Activated CD8-positive, alpha-beta memory T cell treated with anti-CD3 and anti-CD28 coated beads for 48 hours (primary cell): ENCODE measurements around the gene CIB1.
"Not testable (repeated sequence)": the region's sequence is repeated elsewhere in the genome, so short reads cannot be mapped to it uniquely, and the experiment has no call there.

Source experiments
- DNase-seq, 3 experiments: peaks; one replicate each; pipeline ENCODE4 v3.0.0-alpha.2; 2020; ENCODE audit warnings: low read depth in 2 of 3, low spot score in 2 of 3

The CIB1 gene

DNA sequence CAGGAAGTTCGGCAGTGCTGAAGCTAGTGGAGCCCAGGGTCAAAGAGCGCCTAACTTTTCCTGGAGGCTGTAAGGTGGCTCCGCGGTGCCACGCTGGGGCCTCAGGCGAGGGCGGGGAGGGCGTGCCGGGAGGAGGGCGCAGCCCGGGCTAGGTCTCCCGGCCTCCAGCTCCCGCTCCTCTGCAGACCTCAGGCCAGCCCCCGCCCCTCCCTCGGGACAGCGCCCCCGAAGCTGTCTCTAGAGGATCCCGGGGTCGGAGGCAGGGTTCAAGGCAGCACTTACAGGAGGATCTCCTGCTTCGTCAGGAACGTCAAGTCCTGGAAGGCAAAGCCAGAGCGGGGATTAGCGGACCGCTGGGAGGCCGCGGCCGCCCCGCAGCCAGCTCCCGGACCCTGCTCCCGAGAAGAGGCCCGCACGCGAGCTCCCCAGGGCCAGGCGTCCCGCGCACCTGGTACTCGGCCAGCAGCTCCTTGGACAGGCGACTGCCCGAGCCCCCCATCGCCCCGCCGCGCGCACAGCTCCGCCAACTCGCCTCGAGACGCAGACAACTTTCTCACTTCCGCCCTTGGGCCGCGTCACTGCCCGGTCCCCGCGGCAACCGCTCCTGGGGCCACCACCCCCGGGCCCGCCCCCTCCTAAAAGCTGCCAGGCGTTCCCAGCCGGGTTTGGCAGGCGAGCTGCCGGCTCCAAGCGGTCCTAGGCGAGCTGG lies at the start of gene CIB1:
CIB1 (minus strand) TSS at position 555 of the 709 bp plus-strand sequence; CDS start at position 499, 56 bp downstream.
- peak; percentile 18 to 98 (median 55) for DNase-seq

DNA sequence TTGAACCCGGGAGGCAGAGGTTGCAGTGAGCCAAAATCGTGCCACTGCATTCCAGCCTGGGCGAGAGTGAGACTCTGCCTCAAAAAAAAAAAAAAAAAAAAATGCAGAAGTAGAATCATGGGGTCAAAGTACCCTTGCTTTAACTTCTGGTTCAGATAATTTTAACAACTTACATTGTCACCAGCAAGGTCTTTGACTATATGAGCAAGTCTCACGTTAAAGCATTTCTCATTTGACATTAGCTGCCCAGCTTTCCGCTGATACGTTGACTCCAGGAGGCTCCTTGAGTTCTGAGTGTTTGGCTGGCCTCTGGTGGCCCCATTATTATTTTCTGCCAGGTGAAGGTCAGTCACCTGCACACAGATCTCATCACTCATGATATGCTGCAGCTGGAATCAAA lies 47.9 kb upstream of the CIB1 start:
- not testable (repeated sequence) for DNase-seq

DNA sequence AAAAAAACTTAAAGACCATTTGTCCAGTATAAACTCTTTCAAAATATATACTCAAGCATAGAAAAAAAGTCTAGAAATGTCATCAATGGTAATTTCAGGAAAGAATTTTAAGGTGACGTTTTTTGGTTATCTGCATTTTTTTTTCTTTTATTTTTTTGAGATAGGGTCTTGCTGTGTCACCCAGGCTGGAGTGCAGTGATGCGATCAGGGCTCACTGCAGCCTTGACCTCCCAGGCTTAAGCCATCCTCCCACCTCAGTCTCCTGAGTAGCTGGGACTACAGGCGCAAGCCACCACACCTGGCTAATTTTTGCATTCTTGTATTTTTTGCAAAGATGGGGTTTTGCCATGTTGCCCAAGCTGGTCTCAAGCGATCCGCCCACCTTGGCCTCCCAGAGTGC lies 47.0 kb upstream of the CIB1 start:
- not testable (repeated sequence) for DNase-seq

DNA sequence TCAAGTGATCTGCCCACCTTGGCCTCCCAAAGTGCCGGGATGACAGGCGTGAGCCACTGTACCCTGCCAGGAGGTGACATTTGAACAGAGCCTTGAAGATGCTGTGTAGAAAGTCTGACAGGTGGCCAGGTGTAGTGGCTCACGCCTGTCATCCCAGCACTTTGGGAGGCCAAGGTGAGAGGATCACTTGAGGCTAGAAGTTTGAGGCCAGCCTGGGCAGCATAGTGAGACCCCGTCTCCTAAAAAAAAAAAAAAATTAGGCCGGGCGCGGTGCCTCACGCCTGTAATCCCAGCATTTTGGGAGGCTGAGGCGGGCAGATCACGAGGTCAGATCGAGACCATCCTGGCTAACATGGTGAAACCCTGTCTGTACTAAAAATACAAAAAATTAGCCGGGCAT lies 44.7 kb upstream of the CIB1 start:
- DNase-seq = not testable (repeated sequence)

DNA sequence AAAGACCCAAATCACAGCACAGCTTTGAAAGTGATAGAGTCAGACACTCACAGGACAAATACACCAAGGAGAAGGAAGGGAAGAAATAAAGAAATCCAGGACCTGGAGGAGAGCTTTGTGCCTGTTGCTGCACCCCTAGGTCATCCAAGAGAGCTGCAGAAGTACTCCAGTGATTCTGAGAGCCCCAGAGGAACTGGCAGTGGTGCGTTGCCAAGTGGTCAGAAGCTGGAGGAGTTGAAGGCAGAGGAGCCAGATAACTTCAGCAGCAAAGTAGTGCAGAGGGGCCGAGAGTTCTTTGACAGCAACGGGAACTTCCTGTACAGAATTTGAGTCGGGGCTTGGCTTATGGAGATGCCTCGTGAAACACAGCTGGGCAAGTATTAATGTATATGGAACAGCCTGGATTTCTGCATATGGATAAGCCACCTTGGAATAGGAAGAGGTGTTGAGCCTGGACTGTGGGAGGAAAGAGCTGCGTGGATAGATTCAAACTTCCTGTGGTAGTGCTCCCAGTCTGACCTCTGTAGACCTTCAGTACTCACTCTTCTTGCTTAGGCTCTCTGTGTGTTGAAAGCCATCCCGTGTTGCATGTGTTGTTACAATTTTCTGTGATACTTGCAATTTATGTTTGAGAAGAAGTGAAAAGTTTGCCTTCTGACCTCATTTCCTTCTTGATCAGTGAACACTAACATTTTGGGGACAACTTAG lies 37.9 kb upstream of the CIB1 start:
- DNase-seq = no peak

DNA sequence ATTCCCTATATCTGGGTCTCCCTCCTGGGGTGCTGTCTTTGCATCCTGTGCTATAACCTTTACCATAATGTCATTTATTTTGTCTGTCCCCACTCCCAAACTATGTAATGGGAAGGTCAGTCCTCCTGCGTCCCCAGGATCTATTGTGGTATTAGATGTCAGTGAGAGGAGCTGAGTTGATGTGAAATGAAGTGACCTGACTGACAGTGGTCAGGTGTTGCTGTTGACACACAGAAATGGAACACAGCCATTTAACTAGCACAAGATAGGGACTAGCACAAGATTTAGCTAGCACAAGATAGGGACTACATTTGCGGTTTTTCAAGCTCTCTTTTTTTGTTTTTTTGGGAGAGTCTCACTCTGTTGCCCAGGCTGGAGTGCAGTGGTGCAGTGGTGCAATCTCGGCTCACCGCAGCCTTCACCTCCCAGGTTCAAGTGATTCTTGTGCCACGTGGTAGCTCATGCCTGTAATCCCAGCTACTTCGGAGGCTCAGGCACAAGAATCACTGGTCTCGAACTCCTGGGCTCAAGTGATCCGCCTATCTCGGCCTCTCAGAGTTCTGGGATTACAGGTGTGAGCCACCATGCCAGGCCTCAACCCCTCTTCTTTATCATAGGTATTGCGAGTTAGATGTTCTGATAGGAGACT lies 36.9 kb upstream of the CIB1 start:
- no peak for DNase-seq

DNA sequence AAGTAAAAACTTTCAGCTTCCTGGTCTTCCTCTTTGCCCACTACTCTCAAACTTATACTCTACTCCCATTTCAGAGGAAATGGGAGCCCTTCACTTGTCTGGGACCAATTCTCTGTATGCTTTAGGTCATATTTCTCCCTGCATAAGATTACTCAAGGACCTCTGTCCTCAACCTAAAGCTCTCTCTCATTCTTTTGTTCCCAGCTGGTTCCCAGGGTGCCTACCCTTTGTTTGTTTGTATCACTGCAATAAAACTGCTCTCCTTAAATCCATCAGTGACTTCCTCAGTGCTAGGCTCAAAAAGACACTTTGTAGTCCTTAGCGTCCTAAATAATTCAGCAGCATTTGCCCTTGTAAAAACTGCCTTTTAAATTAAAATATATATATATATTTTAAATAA lies 34.7 kb upstream of the CIB1 start:
- DNase-seq = no peak

DNA sequence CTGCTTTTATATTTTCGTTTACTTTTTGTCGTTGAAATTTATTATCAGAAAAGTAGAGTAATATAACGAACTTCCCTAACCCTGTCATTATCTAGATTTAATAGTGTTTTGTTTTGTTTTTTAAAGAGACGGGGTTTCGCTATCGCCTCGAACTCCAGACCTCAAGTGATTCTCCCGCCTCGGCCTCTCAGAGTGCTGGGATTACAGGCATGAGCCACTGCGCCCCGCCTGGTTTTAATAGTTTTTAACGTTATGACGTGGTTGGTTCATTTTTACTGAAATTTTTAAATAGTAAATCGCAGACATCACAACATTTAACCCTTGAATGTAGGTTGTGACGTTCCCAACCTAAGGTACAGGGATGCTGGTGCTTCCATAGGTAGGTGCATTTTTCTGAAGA lies 32.7 kb upstream of the CIB1 start:
- DNase-seq = no peak

DNA sequence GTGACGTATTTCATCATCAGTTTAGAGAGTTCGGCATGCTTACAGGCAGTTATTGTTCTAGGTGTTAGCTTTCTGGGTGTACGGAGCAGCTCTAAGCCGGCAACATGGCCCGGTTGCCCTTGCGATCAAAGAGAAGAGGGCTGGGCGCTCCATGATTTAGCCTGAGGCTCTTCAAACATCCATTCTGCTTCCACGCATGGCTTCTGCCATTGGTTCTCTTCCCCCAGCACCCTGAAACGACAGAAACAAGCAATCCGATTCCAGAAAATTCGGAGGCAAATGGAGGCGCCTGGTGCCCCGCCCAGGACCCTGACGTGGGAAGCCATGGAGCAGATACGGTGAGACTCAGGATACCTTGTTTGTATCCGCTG lies 32.3 kb upstream of the CIB1 start:
- peak in 2 of 3 experiments; percentile 19 to 20 for DNase-seq

DNA sequence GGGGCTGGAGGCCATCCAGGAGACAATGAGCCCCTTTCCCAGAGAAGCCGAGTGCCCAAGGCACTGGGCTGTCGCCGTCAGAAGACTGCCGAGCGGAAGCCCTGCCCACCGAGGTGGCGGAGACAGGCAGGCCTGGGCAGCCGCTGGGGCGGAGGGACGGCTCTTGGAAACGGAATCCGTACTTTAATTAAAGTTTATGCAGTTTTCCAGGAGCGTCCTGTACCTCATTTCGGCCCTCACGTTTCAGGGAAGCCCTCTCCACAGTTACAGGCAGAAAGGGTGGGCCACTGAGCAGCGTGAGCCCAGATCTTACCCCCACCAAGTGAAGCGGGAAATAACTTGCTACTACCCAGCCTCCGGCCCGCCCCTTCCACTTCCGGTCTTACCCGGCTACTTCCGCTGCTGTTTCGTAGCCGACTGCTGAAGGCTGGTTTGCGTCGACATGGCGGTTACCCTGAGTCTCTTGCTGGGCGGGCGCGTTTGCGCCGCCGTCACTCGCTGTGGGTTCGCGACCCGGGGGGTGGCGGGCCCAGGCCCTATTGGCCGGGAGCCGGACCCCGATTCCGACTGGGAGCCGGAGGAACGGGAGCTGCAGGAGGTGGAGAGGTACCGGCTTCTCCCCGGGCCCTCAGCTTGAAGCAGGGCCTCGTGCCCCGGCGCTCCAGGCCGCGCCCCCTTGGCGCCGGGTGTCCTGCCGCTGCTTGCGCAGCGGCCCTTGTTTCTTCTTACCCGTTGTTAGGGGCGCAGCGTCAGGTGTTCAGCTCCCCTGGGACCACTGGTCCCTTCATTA lies 31.7 kb upstream of the CIB1 start, which contains the start of gene NGRN:
NGRN (plus strand) TSS at position 402 of the 790 bp plus-strand sequence; CDS start at position 443, 41 bp downstream.
- DNase-seq = peak; percentile 72 to 84 (median 77)

DNA sequence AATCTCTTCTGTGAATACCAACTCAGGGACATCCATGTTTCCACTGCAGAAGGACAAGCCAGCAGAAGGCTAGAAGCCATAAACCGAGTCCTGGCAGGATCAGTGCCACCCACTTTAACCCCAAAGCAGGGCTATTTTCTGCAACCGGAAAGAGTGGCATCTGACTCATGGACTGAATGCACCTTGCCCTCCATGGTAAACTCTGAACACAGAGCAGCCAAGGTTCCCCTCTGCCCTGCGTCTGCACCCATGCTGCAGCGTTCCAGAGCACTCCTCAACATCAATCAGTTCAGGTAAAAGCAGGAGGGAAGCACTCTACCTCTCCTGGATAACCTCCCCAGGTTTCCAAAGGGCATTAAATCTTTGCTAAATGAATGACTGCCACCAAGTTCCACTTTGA lies 30.9 kb upstream of the CIB1 start:
- no peak for DNase-seq

DNA sequence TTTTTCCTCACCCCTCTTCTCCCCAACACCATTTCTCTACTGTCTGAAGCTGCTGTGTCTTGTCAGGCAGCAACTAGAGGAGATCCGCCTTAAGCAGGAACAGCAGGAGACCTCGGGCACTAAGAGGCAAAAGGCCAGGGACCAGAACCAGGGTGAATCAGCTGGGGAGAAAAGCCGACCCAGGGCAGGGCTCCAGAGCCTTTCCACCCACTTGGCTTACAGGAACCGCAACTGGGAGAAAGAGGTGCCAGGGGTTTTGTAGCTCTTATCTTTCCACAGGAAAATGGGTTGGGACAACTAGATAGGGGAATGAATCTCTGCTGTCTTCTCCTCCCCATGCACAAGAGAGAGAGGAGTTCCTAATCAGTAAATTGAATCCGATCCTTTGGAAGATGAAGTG lies 28.7 kb upstream of the CIB1 start:
- DNase-seq = no peak

DNA sequence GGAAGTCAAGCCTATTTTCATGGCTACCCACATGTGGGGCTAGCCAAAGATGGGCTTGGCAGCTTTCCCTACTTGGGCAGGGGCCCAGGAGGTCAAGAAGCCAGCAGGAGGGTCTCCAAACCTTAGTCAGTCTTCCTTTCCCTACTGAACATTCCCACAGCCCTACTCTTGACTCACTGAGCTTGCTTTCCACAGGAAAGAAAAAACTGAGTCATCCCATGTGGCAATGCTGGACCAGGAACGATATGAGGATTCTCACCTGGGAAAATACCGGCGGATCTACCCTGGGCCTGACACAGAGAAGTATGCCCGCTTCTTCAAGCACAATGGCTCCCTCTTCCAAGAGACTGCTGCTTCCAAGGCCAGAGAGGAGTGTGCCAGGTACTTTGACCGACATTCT lies 28.1 kb upstream of the CIB1 start:
- DNase-seq = no peak

DNA sequence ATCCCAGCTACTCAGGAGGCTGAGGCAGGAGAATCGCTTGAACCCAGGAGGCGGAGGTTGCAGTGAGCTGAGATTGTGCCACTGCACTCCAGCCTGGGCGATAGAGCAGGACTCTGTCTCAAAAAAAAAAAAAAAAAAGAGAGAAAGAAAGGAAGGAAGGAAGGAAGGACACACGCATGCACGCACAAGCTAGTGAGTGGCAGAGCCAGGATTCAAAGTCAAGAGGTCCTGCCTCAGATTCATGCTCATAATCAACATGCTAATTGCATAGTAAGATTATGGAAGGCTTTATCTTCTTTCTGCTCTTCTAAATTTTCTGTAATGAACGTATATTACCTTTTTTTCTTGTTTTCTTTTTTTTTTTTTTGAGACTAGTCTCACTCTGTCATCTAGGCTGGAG lies 27.0 kb upstream of the CIB1 start:
- not testable (repeated sequence) for DNase-seq

DNA sequence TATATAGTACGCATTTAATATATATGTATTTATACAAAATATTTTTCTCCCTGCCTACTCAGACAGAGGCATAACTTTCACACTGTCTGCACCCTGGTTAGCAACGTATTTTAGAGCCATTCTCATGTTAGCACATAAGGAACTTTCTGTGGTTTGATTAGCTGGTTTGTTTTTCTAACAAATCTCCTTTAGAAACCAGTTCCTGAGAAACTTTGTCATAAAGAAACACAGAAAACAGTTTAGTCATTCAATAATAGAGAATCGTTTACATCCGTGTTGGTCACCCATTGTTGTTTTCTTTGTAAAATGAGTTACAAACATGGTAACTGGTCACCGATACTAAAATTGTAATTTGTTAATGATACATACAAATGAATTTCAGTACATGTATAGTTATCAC lies 25.8 kb upstream of the CIB1 start:
- no peak for DNase-seq

DNA sequence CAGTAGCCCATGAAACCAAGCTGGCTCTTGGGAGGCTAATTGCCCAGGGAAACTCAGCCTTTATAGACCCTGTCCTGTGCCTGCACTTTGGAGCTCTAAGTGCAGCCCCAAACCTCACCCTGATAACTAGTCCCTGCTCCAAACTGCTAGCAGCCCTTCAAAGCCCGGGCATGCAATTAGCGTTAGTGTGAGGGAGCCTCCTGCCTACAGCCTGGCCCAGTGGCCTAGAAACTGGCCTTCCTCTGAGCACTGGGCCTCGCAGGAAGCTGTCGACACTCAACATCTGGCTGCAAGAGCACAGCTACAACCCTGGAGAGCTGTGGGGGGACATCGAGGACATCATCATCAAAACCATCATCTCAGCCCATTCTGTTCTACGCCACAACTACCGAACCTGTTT lies 24.0 kb upstream of the CIB1 start:
- no peak for DNase-seq

DNA sequence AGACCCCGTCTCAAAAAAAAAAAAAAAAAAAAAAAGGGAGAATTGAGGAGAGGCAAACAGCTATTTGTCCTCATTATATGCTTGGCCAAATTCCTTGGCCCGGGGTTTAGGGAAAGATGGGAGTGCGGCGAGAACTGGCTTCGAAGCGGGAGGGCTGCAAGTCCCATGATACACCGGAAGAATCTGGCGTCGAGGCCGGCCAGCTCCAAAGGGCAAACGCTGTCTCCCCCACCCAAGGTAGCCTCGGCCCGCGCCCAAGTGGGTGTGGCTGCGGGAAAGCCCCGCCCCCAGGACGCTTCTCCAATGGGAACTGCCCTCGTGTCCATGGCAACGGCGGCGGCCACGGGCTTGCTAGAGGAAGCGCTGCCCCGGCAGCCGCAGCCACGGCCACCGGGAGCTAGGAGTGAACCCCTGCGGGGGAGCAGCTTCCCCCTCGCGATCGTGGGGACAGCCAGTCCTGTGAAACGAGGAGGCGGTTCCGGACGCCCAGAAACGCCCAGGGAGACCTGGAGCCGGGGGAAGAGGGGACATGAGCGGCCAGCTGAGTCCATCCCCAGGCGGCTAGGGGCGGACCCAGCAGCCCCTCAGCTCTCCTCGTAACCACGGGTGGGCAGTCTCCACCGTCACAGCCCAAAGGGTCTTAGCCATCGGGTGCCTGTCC lies 15.6 kb upstream of the CIB1 start, which contains the start of gene TTLL13:
TTLL13 (plus strand) TSS at position 354 of the 661 bp plus-strand sequence. CDS start 1,075 bp downstream, outside the sequence.
- DNase-seq = peak in 2 of 3 experiments; percentile 44 to 74

DNA sequence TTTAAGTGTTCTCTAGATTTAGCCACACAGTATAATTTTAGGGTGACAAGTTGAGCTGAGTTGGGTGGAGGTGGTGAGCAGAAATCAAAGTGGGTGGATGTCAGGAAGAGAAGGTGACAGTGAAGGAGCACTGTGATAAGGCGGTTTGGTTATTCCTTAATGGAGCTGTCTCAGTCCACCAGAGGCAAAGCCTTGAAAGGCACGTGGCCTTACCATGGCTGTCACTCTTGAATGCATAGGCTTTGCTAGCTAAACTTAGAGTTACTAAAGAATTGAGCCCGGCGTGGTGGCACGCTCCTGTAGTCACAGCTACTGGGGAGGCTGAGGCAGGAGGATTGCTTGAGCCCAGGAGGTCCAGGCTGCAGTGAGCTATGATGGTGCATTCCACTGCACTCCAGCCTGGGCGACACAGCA lies 15.1 kb upstream of the CIB1 start:
- DNase-seq = no peak

DNA sequence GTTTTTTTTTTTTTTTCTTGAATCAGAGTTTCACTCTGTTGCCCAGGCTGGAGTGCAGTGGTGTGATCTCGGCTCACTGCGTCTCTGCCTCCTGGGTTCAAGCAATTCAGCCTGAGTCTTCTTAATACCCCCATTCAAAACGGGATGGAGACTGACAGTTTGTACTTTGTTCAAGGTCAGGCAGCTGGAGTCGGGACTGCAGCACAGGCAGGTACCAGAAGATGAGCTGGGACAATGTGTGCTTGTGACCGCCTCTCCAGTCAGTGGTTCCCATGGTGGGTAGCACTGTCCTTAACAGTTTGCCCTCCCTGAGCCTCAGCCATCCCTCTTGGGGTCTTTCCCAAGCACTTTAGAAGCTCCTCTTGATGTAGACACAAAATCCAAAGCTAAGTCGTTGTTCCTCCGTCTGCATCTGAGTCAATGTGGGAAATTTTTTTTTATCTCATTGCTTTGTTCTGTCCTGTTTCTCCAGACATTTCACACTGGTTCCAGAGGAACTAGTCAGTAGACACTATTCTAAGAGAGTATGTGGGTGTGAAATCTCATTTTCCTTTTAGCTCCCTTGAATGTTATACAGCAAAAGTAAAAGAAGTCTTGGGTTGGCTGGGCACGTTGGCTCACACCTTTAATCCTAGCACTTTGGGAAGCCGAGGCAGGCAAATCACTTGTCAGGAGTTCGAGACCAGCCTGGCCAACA lies 10.3 kb upstream of the CIB1 start:
- DNase-seq = no peak
